Activated CD4-positive, alpha-beta T cell treated with anti-CD3 and anti-CD28 coated beads, Interleukin-2, Interleukin-4, amounts not matched to agents 100 ng/mL and 50 ng/mL, durations not matched to agents 16 hours and 8 hours (primary cell): Measurements from ENCODE around the gene KAT2A.
"Not testable (repeated sequence)": the region's sequence is repeated elsewhere in the genome, so short reads cannot be mapped to it uniquely, and the experiment has no call there.

ENCODE experiments used
- DNase-seq: peaks from one replicate; pipeline ENCODE4 v3.0.0-alpha.2; 2020; ENCODE audit warnings: low spot score

The KAT2A gene

DNA sequence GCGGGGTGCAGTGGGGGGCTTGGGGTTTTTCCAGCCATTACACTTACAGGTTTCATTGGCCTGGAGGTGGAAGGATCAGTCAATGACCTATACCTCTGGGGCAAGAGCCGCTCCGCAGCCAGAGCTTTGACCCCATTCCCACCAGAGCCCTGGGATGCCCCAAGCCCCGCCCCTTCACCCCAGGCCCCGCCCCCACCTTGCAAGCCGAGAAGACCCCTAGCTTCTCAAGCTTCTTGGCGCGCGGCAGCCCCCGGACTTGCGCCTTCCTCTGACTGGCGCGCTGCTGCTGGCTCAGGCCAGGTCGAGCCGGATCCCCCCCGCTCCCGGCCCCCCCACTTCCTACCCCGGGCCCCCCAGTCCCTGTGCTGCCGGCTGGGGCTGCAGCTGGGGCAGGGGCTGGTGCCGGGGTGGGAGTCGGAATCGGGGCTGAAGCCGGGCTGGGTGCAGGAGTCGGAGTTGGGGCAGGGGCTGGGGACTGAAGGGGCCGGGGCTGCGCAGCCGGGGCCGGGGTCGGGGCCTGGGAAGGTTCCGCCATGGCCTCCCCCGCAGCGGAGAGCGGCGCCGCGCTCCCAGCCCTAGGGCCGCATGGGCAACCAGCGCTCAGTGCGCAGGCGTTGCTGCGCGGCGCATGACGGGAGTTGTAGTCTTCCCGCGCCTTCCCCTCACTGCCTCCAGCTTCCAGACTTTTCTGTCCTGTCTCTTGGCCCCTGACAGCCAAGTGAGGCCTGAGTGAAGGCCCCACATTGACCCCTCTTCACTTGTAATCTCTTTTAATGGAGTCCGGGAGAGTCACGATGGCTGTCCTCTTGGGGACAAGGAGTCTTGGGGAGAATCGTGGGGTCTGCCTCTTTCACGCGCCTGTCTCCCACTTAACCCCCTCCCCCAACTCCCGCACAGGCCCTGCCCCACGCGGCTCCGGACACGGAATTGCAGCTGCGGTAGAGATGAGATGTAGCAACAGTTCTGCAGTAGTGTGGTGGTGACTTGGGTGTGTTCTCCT lies at the start of gene KAT2A:
Gene KAT2A (minus strand): TSS at position 598 of the 1,000 bp plus-strand sequence. CDS start 63 bp downstream, at position 535.
- peak; percentile 81 for DNase-seq

DNA sequence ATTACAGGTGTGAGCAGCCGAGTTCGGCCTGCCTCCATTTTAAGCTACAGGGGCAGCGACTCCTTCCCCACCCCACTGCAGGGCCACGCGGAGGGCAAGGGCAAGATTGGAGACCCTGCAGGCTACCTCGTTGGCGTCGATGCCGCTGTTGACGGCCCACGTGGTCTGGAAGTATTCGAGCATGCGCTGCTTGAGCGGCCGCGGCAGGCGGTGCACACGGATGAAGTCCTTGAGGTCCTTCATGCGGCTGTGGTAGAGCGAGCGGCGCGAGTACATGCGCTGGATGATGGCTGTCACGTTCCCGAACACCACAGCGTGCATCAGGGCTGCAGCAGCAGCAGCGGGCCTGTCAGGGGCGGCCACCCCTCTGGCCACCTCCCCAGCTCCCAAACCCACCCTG lies 48.2 kb upstream of the KAT2A start:
- DNase-seq = no peak

DNA sequence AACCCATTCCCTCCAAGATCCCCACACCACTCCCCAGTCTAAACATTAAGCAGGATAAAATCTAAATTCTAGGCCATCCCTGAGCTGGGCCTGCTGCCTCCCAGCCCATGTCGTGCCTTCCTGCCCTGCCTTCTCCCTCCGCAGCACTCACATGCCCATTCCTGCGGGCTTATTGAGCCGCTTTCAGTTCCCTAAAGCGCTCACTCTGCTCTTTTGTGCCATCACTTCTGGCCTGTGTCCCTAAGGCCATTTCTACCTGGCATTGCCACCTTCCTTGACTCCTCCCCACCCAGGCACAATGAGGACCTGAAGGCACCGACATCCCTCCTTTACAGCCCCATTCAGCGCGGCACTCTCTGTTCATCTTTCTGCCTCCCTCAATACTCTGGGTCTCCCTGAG lies 46.6 kb upstream of the KAT2A start:
- DNase-seq = no peak

DNA sequence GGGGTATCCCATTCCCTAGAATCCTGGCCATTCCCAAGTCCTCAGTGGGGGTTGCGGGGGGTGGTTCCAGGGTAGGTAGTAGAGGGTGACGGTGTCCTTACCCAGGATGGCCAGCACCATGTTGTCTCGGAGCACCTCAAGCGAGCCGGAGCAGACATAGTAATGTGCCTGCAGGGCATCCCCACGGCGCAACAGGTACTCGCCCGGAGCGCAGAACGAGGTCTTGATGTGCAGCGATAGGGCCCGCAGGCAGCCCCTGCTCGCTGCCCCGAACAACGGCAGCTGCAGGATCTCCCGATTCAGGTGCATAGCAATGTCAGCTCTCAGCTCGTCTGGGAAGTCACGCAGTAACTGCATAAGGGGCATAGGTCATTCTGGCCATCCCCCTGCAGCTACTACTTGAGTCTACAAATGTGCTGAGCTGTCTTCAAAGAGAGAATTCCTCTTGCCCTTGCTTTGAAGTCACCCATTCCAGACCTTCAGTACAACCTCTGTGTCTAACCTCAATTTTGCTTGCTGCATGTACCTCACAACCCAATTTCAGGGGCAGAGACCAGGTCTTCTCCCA lies 45.1 kb upstream of the KAT2A start:
- DNase-seq = no peak

DNA sequence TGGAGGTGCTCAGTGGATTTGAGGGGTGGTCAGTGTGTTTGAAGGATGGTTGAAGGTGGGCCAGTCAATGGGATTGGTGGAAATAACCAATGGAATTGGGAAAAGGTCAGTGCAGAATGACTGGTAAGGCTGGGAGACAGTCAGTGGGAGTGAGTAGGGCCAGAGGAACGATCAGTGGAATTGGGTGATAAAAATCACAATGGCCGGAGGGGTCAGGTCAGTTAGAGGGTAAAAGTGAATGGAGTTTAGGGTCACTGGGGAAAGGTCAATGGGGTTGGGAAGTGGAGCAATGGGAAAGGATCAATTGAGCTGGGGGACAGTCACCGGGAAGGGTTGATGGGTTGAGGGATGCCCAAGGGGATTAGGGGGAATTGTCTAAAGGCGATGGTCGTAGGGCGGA lies 44.6 kb upstream of the KAT2A start:
- no peak for DNase-seq

DNA sequence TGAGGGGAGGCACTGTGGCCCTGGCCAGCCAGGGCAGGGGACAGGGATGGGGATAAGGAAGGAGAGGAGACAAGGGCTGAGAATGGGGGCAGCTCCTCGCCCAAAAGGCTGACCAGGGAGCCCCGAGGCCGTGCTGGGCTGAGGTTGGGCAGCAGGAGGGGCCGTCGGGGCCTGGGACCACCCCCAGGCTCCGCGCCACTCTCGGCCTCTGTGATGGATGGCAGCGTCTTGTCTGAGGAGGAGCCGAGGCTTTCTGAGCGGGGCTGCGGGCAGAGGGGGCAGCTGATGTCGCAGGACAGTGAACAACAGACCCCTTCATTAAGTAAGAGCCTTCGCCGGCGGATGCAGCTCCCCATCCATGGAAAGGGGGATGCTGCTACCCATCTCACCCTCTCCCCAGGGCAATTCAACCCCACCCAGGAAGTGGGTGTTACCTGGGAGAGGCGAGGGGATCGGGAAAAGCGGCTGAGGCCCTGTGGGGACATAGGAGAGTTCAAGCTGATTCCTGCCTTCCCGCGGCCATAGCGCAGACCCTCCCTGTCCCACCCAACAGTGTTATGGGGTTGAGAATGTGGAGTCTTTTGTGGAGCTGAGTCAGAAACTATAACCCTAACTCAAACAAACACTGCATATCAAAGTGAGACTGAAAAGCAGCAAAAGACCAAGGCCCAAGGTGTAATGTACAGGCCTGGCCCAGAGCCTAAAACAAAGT lies 42.7 kb upstream of the KAT2A start:
- no peak for DNase-seq

DNA sequence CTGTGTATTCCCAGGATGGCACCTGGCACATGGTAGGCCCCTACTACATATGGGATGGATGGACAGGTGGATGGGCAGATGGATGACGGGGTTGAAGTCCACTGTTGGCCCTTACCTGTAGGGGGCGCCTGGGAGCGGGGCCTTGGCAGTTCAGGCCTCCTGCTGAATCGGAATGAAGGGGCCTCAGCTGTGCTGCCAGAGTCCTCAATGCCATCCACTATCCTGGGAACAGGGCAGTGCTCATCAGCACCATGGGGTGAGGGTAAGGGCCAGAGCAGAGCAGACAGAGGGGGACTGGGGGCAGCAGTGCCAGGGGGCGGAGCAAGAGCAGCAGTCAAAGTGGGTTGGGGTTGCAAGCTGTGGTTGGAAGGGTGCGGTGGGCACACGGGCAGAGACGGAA lies 41.9 kb upstream of the KAT2A start:
- peak; percentile 62 for DNase-seq

DNA sequence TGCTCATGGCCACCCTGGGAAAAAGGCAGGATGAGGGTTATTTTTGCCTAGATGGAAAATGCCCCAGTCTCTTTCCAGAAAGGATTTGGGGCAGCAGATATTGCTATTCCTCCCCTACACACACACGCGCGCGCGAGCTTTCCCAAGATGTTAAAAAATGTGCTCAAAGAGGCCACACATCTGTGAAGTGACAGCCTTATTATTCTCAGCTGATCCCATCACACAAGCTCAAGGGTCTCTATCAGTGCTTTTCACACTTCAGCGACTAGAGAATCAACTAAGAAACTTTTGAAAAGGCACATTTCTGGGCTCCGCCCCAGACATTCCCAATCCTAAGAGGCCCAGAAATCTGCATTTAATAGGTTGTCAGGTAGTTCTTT lies 39.4 kb upstream of the KAT2A start:
- no peak for DNase-seq

DNA sequence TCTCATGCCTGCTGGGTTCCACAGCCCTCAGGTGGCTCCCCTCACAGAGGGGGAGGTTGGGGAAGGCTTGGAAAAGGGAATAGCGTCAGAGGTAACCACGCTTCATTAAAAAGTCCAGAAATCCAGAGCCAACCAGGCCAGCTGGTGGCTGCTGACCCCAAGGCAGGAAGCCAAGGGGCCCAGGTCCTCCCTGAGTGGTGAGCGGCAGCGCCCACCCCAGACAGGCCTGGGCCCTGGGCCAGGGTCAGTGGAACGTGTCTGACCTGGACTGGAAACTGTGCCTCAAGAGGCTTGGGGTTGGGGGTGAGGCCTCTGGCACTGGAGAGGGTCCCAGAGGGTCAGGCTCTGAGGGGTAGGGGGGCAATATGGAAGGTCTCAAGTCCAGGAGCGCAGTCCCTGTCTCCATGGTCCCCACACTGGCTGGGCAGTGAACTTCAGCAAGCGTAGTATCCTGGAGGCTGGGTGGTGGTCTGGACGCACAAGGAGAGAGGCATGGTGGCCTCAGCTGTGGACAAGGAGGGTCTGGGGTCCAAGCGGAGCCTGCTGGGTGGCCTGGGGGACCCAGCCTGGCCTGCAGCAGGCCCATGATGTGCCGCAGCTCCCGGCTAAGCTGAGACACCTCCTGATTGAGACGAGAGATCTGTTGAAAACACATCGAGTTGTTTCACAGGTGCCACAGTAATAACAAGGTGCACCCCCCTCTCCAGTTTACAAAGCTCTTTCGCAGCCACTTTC lies 38.8 kb upstream of the KAT2A start:
- no peak for DNase-seq

DNA sequence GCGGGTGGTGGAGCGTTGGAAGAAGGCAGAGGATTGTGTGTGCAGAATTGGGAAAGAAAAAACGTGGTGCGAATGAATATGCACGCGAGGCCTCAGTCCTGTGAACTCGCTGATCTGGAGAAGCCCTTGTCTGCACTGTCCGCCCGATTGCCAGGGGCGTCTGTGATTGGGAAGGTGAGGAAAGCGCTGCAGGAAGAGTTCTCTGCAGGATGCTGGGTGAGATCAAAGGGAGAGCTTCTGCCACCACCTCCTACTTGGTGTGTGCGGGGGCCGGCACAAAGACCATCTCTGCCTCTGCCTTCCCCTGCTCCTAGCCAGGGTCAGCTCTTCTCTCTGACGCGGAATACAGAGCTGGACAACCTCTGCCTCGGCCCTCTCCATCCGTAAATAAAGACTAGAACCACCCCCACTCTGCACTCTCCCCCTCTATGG lies 34.5 kb upstream of the KAT2A start:
- DNase-seq = no peak

DNA sequence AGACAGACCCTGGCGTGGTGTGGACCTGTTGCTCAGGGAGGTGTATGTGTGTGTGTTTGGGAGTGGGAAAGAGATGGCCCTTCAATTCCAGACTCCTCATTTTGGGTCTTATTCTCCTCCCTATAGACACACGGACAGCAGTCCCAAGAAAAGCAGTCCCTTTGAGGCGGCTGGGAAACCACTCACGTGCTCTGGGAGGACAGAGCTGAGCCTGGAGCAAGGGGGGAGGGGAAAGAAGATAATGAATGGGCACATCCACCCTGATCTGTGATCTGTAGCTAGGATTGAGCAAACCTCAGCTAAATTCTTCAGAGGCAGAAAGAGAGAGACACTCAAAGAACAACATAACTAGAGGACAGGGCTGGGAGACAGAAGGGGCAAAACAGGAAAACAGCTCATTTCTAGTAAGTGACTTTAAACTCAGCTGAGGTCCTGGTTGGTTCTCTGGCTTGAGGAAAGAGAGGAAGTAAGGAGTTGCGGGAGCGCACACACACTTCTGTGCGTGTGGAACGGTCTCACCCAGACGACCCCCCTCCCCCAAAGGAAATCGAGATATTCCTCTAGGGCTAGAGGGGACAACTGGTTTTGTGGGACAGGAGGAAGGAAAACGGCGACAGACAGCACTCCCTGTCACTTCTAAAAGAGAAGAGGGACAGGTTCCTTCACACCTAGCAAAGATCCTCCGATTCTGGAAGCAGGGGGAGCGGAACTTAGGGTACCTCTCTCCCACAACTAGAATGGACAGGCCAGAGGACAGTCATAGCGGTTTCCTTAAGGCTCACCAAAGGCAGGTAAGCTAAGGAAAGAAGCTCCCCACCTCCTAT lies 33.0 kb upstream of the KAT2A start:
- no peak for DNase-seq

DNA sequence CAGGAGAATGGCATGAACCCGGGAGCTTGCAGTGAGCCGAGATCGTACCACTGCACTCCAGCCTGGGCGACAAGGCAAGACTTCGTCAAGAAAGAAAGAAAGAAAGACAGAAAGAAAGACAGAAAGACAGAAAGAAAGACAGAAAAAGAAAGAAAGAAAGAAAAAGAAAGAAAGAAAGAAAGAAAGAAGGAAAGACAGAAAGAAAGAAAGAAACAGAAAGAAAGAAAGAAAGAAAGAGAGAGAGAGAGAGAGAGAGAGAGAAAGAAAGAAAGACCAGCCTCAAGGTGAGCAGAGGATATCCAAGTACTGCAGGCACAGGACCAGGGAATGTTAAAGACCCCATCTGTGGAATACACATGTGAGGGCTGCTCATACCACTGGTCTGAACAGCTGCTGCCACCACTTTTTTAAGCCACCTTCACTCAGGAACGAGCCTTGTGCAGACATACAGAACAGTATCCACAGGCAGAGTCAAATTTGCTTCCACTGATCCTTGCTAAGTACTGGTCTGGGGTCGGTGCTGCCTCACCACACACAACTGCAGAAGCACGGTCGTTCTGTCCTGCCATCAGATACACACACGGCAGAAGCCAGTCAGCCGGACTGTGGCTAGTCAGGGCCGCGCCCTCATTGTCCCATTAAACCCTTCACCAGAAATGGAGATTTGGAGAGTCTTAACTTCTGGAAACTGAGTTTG lies 25.9 kb upstream of the KAT2A start:
- DNase-seq = no peak

DNA sequence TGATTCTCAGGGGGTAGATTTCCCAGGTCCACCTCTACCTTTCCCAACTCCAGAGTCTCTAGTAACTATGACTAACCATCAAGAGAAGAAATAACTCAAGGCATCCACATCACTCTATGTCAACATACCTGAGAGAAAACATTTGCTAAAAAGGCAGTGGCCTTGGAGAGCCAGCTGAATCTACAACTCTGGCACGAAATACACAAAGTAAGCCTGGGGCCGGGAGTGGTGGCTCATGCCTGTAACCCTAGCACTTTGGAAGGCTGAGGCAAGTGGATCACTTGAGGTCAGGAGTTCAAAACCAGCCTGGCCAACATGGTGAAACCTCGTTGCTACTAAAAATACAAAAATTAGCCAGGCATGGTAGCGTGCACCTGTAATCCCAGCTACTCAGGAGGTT lies 22.0 kb upstream of the KAT2A start:
- DNase-seq = not testable (repeated sequence)

DNA sequence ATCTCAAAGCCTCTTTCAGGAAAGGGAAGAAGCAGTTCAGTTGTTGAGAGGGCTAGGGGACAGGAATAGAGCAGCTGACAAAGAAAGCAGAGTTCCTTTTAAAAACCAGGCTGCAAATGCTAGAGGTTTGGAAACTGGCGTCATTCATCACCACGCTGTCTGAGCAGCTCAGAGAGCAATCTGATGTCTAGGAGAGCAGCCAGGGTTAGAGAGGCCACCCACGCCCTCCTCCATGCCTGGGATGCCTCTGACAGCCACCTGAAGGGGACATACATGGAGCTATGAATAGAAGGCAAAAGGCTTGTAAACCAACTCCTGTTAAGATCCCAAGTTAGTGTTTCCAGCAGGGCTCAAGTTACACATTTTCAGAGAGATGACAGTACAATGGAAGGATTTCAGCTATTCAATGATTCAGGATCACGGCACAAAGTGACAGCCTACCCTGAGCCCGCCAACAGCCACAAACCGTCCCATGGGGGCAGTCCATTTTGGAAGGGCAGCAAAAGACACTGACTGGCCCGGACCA lies 21.3 kb upstream of the KAT2A start:
- DNase-seq = no peak

DNA sequence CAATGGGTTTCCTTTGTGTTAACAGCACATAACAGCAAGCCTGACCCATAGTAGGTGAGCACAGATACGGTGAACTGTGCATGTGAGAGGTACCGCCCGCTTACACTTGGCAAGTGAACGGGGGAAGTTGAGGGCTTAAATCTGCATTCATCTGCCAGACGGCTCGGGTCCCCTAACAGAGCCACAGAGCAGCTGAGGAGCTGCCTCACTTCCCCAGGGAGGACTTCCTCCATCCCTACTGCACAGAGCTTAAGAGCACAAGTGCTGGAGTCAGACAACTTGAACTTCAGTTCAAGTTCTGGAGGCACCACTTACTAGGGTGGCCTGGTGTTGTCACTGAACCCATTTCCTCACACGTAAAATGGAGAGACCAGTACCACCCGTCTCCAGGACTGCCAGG lies 20.2 kb upstream of the KAT2A start:
- no peak for DNase-seq

DNA sequence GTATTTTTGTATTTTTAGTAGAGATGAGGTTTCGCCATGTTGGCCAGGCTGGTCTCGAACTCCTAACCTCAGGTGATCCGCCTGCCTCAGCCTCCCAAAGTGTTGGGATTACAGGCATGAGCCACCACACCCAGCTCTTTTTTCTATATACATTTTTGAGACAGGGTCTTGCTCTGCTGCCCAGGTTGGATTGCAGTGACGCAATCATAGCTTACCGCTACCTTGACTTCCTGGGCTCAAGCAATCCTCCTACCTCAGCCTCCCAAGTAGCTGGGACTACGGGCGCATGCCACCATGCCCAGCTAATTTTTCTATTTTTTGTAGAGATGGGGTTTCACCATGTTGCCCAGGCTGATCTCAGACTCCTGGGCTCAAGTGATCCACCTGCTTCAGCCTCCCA lies 19.5 kb upstream of the KAT2A start:
- DNase-seq = not testable (repeated sequence)

DNA sequence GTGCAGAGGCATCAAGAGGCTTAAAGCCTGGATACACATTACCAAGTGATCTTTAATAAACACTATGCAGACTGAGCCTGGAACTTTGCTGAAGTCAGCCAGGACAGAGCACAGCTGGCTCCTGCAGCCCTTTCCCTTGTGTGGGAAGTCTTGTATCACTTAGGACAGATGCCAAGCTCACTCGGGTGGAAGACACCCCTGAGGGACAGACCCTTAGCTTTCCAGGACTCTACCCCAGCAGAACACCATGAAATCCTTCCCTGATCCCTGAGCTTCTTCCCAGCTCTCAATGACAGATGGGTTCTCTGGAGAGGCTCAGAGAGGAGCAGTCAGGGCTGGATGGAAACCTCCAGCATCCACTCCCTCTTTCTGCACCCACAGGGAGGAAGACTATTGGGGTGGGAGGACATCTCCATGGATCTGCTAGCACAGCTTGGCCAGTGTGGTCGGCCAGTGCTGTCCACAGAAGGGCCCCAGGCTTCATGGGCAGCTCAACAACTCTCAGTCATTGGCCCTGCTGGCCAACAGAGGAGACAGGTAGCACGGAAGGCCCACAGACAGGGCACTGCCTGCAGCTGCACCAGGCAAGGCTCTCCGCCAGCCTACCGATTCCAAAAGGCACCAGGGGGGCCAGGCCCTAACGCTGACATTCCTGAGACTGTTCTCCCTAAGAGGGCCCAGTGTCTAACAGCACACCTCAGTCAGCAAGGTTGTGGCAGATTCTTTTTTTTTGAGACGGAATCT lies 17.8 kb upstream of the KAT2A start:
- DNase-seq = no peak

DNA sequence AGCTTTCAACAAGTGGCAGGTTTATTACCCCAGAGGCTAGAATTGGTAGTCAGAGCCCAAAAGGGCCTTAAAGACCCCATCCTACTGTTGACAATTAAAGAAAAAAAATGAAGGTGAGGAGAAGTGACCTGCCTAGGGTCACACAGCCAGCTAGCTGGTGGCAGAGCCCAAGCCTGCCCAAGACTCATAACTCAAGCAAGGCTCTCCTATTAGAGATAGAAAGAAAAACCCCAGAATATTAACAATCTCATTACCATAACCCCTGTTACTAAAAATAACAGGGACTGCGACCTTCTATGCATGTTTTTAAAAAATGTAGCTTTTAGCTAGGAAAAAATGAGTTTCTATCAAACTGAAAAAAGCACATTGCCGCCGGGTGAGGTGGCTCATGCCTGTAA lies 15.5 kb upstream of the KAT2A start:
- no peak for DNase-seq
